Esophagus squamous epithelium (tissue), 5 donors: ENCODE results near the gene CDK8. TPM values are rescaled to one million over a fixed set of nuclear protein-coding genes. Genes with fewer than 3 reads are reported as not detected.

Source experiments
- DNase-seq: peaks from one replicate; lab custom pipeline; 2025; lab: John Stamatoyannopoulos, UW
- H3K27ac ChIP-seq, 4 donors: fragments of 200-600 bp; sonication (generic); one replicate each; pipeline ENCODE4 v1.5.1; 2016 to 2019; ENCODE audit warnings: mild to moderate bottlenecking in 1 of 4
- H3K27me3 ChIP-seq, 4 donors: fragments of 200-600 bp; sonication (generic); 1 replicate in 3 of 4; 2 replicates in 1 of 4; pipeline versions ENCODE4 v1.5.1 to v1.6.0; 2017 to 2021; ENCODE audit warnings: antibody characterized with exemption in 1 of 4
- H3K36me3 ChIP-seq, 3 donors: fragments of 200-600 bp; sonication (generic); one replicate each; pipeline ENCODE4 v1.5.1; 2016 to 2019
- H3K4me1 ChIP-seq, 3 donors: fragments of 200-600 bp; sonication (generic); one replicate each; pipeline ENCODE4 v1.5.1; 2017 to 2019
- H3K4me3 ChIP-seq, 4 donors: fragments of 200-600 bp; sonication (generic); 1 replicate in 3 of 4; 2 replicates in 1 of 4; pipeline ENCODE4 v1.5.1; 2016 to 2019; ENCODE audit warnings: mild to moderate bottlenecking in 2 of 4, moderate library complexity in 1 of 4
- H3K9me3 ChIP-seq, 3 donors: fragments of 200-600 bp; sonication (generic); one replicate each; pipeline ENCODE4 v1.5.1; 2016 to 2019
- CTCF ChIP-seq, 6 experiments: fragments of 450-650 bp in 4 of 6; fragments of 200-600 bp in 2 of 6; sonication (generic) in 2 of 6; IDR thresholded peaks; one replicate each; pipeline ENCODE4 v1.5.1; 2016 to 2019; ENCODE audit warnings: antibody characterized with exemption in 6 of 6, mild to moderate bottlenecking in 4 of 6, moderate library complexity in 4 of 6
- POLR2A ChIP-seq, 4 donors: fragments of 450-650 bp; IDR thresholded peaks; one replicate each; pipeline ENCODE4 v1.6.1; 2017; ENCODE audit warnings: antibody characterized with exemption in 4 of 4, mild to moderate bottlenecking in 4 of 4, moderate library complexity in 3 of 4
- WGBS, 2 donors: methylation state at CpG; one replicate each; pipeline ENCODE4 v1.1.5; 2018; 5-methylcytosine and 5-hydroxymethylcytosine counted together
- intact Hi-C: fragments of 100-400 bp; cut with DNase I; formaldehyde crosslinking; loops from one replicate; pipeline ENCODE4 v1.15.0; 2022
- total RNA-seq, 4 donors: library from RNA; depleted of rRNA; stranded (reverse); fragments of >200 nt; gene quantifications; one replicate each; pipeline ENCODE4 v1.1.0, GENCODE V29; 2016
- donor health status: DM: yes; HTN: yes; CAD: no.

The CDK8 gene
- total RNA-seq, 4 donors from 2014 or later: 8.0 to 16.8 (median 12.7) TPM

DNA sequence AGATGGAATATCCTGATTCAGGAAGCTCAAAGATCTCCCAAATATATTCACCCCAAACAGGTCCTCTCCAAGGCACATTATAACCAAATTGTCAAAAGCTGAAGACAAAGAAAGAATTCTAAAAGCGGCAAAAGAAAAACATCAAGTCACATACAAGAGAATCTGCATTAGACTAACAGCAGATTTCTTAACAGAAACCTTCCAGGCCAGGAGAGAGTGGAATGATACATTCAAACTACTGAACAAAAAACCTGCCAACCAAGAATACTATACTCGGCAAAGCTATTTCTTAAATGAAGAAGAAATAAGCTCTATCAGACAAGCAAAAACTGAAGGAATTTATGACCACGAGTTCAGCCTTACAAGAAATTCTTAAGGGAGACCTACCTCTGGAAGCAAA, 183.0 kb downstream of the CDK8 start:
- H3K4me3 ChIP-seq: no peak overlapping the region
- no peak overlapping the region for H3K27ac ChIP-seq
- DNase-seq: no peak
- no peak for TF ChIP-seq POLR2A (IDR thresholded peaks at IDR 0.05)
- TF ChIP-seq CTCF (IDR thresholded peaks at IDR 0.05): no peak
- no peaks in the 10 kb centered on the region for H3K36me3 ChIP-seq
- H3K9me3 ChIP-seq: peaks cover 0 to 29% (median 27%) of the 10 kb centered on the region in 3 donors
- WGBS, 2 donors: 77 to 85% methylated on average over 3 of the region's 3 CpGs
- H3K27me3 ChIP-seq: no peaks in the 10 kb centered on the region
- intact Hi-C loops: no loop called here
- H3K4me1 ChIP-seq: no peaks in the 10 kb centered on the region

GRCh38 chr13:26440111-26440510, 186.2 kb downstream of the CDK8 start:
- Histone ChIP-seq H3K27me3 (no peaks in the 10 kb centered on the region), H3K4me1 (peaks cover 0 to 5% (median 0%) of the 10 kb centered on the region in 3 donors), H3K36me3 (no peaks in the 10 kb centered on the region), H3K27ac (no peak overlapping the region), H3K9me3 (peaks cover 0 to 27% (median 27%) of the 10 kb centered on the region in 3 donors), H3K4me3 (no peak overlapping the region)
- intact Hi-C loops: no loop called here
- DNase-seq: no peak
- TF ChIP-seq CTCF (IDR thresholded peaks at IDR 0.05) (no peak), POLR2A (IDR thresholded peaks at IDR 0.05) (no peak)
- 48 to 76% methylated on average over 3 of the region's 3 CpGs for WGBS, 2 donors

- Histone ChIP-seq H3K36me3 (no peaks in the 10 kb centered on the region), H3K4me1 (peaks cover 0 to 5% (median 0%) of the 10 kb centered on the region in 3 donors), H3K4me3 (no peak overlapping the region), H3K27me3 (no peaks in the 10 kb centered on the region), H3K9me3 (peaks cover 0 to 17% (median 13%) of the 10 kb centered on the region in 3 donors), H3K27ac (no peak overlapping the region)
- intact Hi-C loops: no loop called here
- TF ChIP-seq POLR2A (IDR thresholded peaks at IDR 0.05) (no peak), CTCF (IDR thresholded peaks at IDR 0.05) (no peak)
- 65 to 87% methylated on average over 3 to 8 of the region's 8 CpGs for WGBS, 2 donors
- no peak for DNase-seq
Observed at GRCh38 chr13:26441476-26441875, 187.5 kb downstream of the CDK8 start.

GRCh38 chr13:26442541-26442940, 188.6 kb downstream of the CDK8 start:
- no peak overlapping the region for H3K4me3 ChIP-seq
- no peaks in the 10 kb centered on the region for H3K36me3 ChIP-seq
- whole genome bisulfite sequencing, 2 donors: 33 to 44% methylated on average over 1 of the region's 1 CpG
- TF ChIP-seq CTCF (IDR thresholded peaks at IDR 0.05): no peak
- TF ChIP-seq POLR2A (IDR thresholded peaks at IDR 0.05): no peak
- DNase-seq: no peak
- peaks cover 0 to 8% (median 3%) of the 10 kb centered on the region in 3 donors for H3K9me3 ChIP-seq
- intact Hi-C loops: no loop called here
- H3K4me1 ChIP-seq: peaks cover 0 to 5% (median 0%) of the 10 kb centered on the region in 3 donors
- H3K27ac ChIP-seq: peak overlapping the region in 3 of 4 donors; percentile 1 to 64 (median 58)
- no peaks in the 10 kb centered on the region for H3K27me3 ChIP-seq

- Histone ChIP-seq H3K4me1 (peaks cover 0 to 5% (median 0%) of the 10 kb centered on the region in 3 donors), H3K36me3 (no peaks in the 10 kb centered on the region), H3K27ac (no peak overlapping the region), H3K27me3 (no peaks in the 10 kb centered on the region), H3K4me3 (no peak overlapping the region), H3K9me3 (no peaks in the 10 kb centered on the region)
- DNase-seq: no peak
- intact Hi-C loops: no loop called here
- WGBS, 2 donors: 71 to 74% methylated on average over 2 to 3 of the region's 3 CpGs
- TF ChIP-seq CTCF (IDR thresholded peaks at IDR 0.05): no peak
- TF ChIP-seq POLR2A (IDR thresholded peaks at IDR 0.05): no peak
Observed at GRCh38 chr13:26445092-26445491, 191.2 kb downstream of the CDK8 start.
